GM18861 (cell line): ENCODE results near the gene MRPL21.

Experiments used
- ATAC-seq: cut with Tn5 transposase; IDR thresholded peaks from one replicate; pipeline ENCODE4 v1.9.1; 2021; ENCODE audit not compliant: unreplicated experiment

Gene MRPL21

GRCh38 chr11:68935516-68936357 is 32.1 kb upstream of the MRPL21 start:
- no peak for ATAC-seq

GRCh38 chr11:68935066-68935465 is 31.4 kb upstream of the MRPL21 start:
- ATAC-seq: no peak

DNA sequence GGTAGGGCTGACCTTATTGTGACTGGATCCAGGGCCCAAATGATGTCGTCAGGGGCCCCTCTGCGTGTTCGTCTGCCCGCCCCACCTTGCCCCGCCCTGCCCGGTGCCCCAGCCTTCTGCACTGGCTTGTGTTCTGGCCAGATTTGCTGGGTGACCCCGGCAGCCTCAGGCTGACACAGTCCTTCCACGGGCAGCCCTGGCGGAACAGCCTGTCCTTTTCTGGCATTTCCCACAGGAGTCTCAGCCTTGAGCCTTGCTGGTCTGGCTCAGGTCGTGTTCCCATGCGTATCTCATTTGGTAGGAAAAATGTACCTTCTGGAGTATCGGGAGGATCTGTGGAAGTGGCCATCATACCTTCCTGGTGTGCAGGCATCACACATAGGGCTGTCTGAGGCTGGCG is 31.0 kb upstream of the MRPL21 start:
- no peak for ATAC-seq

GRCh38 chr11:68934321-68934645 is 30.7 kb upstream of the MRPL21 start:
- ATAC-seq: no peak

- ATAC-seq: no peak
These were observed 30.1 kb upstream of the MRPL21 start for GRCh38 chr11:68933605-68934320.

- ATAC-seq: no peak
These were observed 29.4 kb upstream of the MRPL21 start for GRCh38 chr11:68932933-68933577.

GRCh38 chr11:68932358-68932757 is 28.7 kb upstream of the MRPL21 start:
- ATAC-seq: no peak

GRCh38 chr11:68931911-68932310 is 28.3 kb upstream of the MRPL21 start:
- ATAC-seq: no peak

GRCh38 chr11:68930991-68931855 is 27.6 kb upstream of the MRPL21 start:
- ATAC-seq: no peak

GRCh38 chr11:68929706-68930570 is 26.3 kb upstream of the MRPL21 start:
- no peak for ATAC-seq

DNA sequence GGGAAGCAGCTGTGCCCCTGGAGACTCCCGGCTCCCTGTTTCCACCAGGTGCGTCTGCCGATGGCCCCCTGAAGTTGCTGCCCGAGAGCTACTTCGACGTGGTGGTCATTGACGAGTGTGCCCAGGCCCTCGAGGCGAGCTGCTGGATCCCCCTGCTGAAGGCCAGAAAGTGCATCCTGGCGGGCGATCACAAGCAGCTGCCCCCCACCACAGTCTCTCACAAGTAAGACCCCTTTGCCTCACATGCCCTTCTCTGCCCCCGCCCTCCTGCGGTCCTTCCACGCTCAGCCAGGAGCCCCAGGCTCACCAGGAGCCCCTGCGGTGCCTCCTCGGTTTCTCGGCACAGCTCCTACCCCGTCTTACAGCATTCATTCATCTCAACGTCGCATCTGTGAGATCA is 25.5 kb upstream of the MRPL21 start:
- ATAC-seq: no peak

DNA sequence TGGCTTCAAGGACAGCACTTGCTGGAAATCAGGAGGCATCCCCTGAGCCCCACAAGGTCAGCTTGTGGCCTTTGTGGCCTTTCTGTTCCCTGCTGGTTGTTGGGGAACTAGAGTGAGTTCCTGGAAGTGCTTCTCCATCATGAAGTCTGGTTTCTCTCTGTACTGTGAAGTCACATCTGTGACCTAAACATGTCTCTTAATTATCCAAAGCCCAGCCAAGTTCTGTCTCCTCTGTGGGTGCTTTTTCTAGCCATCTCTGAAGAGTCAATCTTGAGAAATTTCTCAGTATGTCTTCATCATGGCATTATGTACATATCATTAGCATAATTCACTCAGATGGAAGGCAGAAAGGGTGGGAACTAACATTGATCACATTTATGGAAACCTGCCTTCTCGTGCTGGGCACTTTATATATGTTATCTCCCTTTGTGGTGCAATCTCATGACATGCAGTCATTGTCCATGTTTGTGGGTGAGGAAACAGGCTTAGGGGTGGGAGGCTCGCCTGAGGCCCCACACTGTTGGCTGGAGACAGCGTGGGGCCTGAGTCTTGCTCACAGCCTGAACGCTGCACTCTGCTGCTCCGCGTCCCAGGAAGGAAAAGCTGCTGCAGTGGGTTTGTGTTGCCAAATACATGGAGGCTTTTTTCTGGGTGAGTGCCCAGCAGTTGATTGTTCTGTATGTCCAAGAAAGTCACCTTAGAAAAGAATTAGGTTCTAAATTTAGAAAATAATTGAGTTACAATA is 24.7 kb upstream of the MRPL21 start:
- ATAC-seq: no peak

DNA sequence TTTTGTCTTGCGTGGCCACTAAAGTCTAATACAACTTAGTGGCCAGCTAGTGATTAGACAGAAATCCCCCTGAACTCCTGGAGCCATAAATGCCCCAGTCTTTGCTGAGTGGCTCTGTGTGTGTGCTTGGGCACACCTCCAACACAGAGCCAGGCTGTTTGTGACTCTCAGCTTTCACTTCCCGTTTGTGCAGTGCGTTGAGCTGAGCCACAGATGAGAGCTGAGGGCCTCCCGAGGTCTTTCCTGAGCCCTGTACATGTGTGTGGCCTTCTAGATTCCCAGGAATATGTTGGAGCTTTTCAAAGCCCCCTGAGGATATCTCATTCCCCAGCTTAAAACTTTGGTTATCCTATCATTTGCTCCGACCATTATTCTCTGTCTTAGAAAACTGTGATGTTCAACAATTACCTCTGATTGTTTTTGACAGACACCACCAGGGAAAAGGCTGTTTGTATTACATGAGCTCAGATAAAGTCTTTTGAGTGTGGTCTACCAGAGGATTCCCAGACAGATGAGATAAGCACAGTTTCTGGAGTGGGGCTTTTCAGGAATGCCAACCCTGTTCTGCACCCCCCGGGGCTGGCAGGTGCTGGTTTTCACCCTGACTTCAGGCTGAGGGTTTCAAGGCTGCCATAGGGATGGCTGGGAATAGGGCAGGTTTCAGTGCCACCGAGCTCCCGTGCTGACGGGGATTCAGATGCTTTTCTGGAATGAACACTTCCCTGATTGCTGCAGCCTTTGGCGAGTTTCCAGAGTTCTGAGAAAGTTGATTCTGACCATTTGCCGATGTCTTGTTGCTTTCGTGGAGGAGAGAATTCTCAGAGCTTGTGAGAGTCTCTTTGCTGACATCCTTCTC is 23.9 kb upstream of the MRPL21 start:
- ATAC-seq: no peak

DNA sequence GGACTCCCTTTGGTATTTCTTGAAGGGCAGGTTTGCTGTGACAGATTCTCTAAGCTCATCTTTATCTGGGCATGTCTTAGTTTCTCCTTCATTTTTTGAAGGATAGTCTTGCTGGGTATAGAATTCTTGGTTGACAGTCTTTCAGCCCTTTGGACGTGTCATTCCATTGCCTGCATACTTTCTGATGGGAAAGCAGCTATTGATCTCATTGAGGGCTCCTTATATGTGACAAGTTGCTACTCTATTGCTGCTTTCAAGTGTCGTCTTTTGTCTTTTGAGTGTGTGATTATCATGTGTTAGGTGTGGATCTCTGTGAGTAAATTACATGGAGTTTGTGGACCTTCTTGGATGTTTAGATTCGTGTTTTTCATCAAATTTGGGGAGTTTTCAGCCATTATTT is 22.0 kb upstream of the MRPL21 start:
- no peak for ATAC-seq

- ATAC-seq: no peak
These were observed 20.7 kb upstream of the MRPL21 start for GRCh38 chr11:68924073-68924925.

DNA sequence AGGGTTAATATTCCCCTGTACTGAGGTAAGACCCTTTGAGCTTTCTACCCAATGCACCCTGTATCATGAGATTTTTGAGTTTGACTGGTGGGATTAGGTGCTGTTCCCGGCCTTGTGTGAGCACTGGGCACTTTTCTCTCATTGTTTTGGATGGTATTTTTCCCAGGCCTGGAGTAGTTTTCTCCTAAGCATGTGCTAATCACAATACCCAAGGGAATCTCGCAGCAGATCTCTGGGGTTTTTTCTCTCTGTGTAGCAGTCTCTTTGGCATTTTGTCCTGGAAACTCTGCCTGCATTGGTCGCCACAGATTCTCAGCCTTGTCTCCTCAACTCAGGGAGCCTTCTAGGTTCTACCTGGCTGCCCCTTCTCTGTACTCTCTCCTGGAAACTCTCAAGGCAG is 20.0 kb upstream of the MRPL21 start:
- no peak for ATAC-seq

DNA sequence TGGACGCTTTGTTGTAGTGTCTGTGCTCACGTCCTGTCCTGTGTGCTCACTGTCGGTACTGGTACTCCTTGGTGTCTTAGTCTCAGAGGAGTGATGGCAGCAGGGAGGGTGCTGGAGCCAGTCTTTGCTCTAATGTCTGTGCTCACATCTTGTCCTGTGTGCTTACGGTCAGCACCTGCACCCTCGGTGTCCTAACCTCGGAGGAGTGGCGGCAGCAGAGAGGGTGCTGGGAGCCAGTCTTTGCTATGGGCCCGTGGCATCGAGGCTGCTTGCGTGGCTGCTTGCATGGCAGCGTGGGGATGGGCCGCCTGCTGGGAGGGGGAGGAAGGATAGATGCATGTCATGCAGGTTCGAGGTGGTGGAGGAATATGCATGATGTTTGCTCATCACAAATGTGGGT is 12.8 kb upstream of the MRPL21 start:
- no peak for ATAC-seq

GRCh38 chr11:68914761-68915160 is 11.1 kb upstream of the MRPL21 start:
- no peak for ATAC-seq
